IPS DF 6.9 (cell line): ENCODE measurements around the gene TIGD1.
A peak's percentile ranks its signal among the peaks of the same experiment; 100 is the strongest.
"Not testable (repeated sequence)": the region's sequence is repeated elsewhere in the genome, so short reads cannot be mapped to it uniquely, and the experiment has no call there.

ENCODE experiments used
- DNase-seq: peaks from one replicate; pipeline ENCODE4 v3.0.0-alpha.2; 2013; ENCODE audit warnings: low read depth, low spot score
- H3K27ac ChIP-seq: one replicate; pipeline ENCODE4 v1.5.1; 2013; ENCODE audit warnings: low read length, control low read depth
- H3K27me3 ChIP-seq: 2 replicates; pipeline ENCODE4 v1.6.1; 2013; ENCODE audit warnings: mild to moderate bottlenecking, low read length; ENCODE audit not compliant: control insufficient read depth, insufficient read depth
- H3K36me3 ChIP-seq: 2 replicates; pipeline ENCODE4 v1.6.1; 2013; ENCODE audit warnings: low read length; ENCODE audit not compliant: control insufficient read depth, insufficient read depth
- H3K4me1 ChIP-seq: 2 replicates; pipeline ENCODE4 v1.6.1; 2013; ENCODE audit warnings: low read length; ENCODE audit not compliant: control insufficient read depth, insufficient read depth
- H3K4me3 ChIP-seq: 2 replicates; pipeline ENCODE4 v1.5.1; 2013; ENCODE audit warnings: mild to moderate bottlenecking, low read length
- H3K9me3 ChIP-seq: 2 replicates; pipeline ENCODE4 v1.6.1; 2013; ENCODE audit warnings: low read length, inconsistent platforms; ENCODE audit not compliant: control insufficient read depth, insufficient read depth
- WGBS: extraction: QIAGEN DNeasy Blood & Tissue Kit; methylation state at CpG from one replicate; pipeline ENCODE4 v1.1.7; 2013; ENCODE audit warnings: mixed read lengths, missing lambda C conversion rate; ENCODE audit not compliant: insufficient read length, insufficient coverage; 5-methylcytosine and 5-hydroxymethylcytosine counted together

TIGD1 gene

GRCh38 chr2:232571026-232571474 is 20.7 kb upstream of the TIGD1 start:
- H3K36me3 ChIP-seq, result peaks cover 21% of the 10 kb centered on the region; the same call in 1 of the 2 replicates
- no CpG with 5 or more reads among the region's 7 CpGs for WGBS
- no peak overlapping the region for H3K27ac ChIP-seq
- H3K27me3 ChIP-seq, result no peaks in the 10 kb centered on the region
- no peaks in the 10 kb centered on the region for H3K4me1 ChIP-seq
- no peak overlapping the region for H3K4me3 ChIP-seq
- H3K9me3 ChIP-seq, result no peaks in the 10 kb centered on the region
- DNase-seq, result no peak

GRCh38 chr2:232570481-232570880 is 20.1 kb upstream of the TIGD1 start:
- H3K27me3 ChIP-seq, DNase-seq, H3K4me1 ChIP-seq, H3K9me3 ChIP-seq, H3K27ac ChIP-seq, H3K4me3 ChIP-seq: not testable (repeated sequence)
- peaks cover 21% of the 10 kb centered on the region; the same call in 1 of the 2 replicates for H3K36me3 ChIP-seq
- WGBS, result no CpG with 5 or more reads among the region's 6 CpGs

GRCh38 chr2:232569541-232569940 is 19.2 kb upstream of the TIGD1 start:
- WGBS, result no CpG with 5 or more reads among the region's 9 CpGs
- no peaks in the 10 kb centered on the region for H3K4me1 ChIP-seq
- no peak overlapping the region for H3K27ac ChIP-seq
- no peak overlapping the region; the same call in 1 of the 2 replicates for H3K4me3 ChIP-seq
- H3K27me3 ChIP-seq, result no peaks in the 10 kb centered on the region
- H3K9me3 ChIP-seq, result no peaks in the 10 kb centered on the region
- DNase-seq, result no peak
- H3K36me3 ChIP-seq, result peaks cover 25% of the 10 kb centered on the region; the same call in 1 of the 2 replicates

GRCh38 chr2:232568161-232568560 is 17.8 kb upstream of the TIGD1 start:
- no peaks in the 10 kb centered on the region for H3K9me3 ChIP-seq
- DNase-seq, result no peak
- peaks cover 22% of the 10 kb centered on the region; the same call in 1 of the 2 replicates for H3K36me3 ChIP-seq
- no peak overlapping the region for H3K4me3 ChIP-seq
- H3K4me1 ChIP-seq, result no peaks in the 10 kb centered on the region
- no CpG with 5 or more reads among the region's 5 CpGs for WGBS
- H3K27ac ChIP-seq, result no peak overlapping the region
- H3K27me3 ChIP-seq, result no peaks in the 10 kb centered on the region

- Histone ChIP-seq H3K9me3 (no peaks in the 10 kb centered on the region), H3K27ac (no peak overlapping the region), H3K27me3 (no peaks in the 10 kb centered on the region), H3K4me3 (no peak overlapping the region), H3K36me3 (peaks cover 22% of the 10 kb centered on the region; the same call in 1 of the 2 replicates), H3K4me1 (no peaks in the 10 kb centered on the region)
- DNase-seq, result no peak
Measured at GRCh38 chr2:232567721-232568120, 17.4 kb upstream of the TIGD1 start.

- no CpG with 5 or more reads among the region's 3 CpGs for WGBS
- DNase-seq, result no peak
- Histone ChIP-seq H3K36me3 (peaks cover 13% of the 10 kb centered on the region; the same call in 1 of the 2 replicates), H3K4me1 (no peaks in the 10 kb centered on the region), H3K9me3 (no peaks in the 10 kb centered on the region), H3K27me3 (no peaks in the 10 kb centered on the region), H3K27ac (no peak overlapping the region), H3K4me3 (no peak overlapping the region)
Measured at GRCh38 chr2:232563580-232563979, 13.2 kb upstream of the TIGD1 start.

GRCh38 chr2:232562515-232563151 is 12.3 kb upstream of the TIGD1 start:
- H3K9me3 ChIP-seq, result no peaks in the 10 kb centered on the region
- no peak overlapping the region for H3K4me3 ChIP-seq
- no peaks in the 10 kb centered on the region for H3K4me1 ChIP-seq
- H3K36me3 ChIP-seq, result peaks cover 11% of the 10 kb centered on the region; the same call in 1 of the 2 replicates
- WGBS, result no CpG with 5 or more reads among the region's 8 CpGs
- no peak overlapping the region for H3K27ac ChIP-seq
- no peaks in the 10 kb centered on the region for H3K27me3 ChIP-seq
- DNase-seq, result no peak

GRCh38 chr2:232556426-232556825 is 6.1 kb upstream of the TIGD1 start:
- H3K9me3 ChIP-seq, result no peaks in the 10 kb centered on the region
- H3K4me1 ChIP-seq, result no peaks in the 10 kb centered on the region
- H3K36me3 ChIP-seq, result peaks cover 8% of the 10 kb centered on the region; the same call in 1 of the 2 replicates
- no peaks in the 10 kb centered on the region for H3K27me3 ChIP-seq
- no peak overlapping the region for H3K4me3 ChIP-seq
- H3K27ac ChIP-seq, result no peak overlapping the region
- DNase-seq, result no peak
- WGBS, result no CpG with 5 or more reads among the region's 3 CpGs

- WGBS, result no CpG with 5 or more reads among the region's 4 CpGs
- H3K4me1 ChIP-seq, result no peaks in the 10 kb centered on the region
- H3K4me3 ChIP-seq, result no peak overlapping the region
- no peaks in the 10 kb centered on the region for H3K9me3 ChIP-seq
- no peaks in the 10 kb centered on the region; the same call in 1 of the 2 replicates for H3K36me3 ChIP-seq
- no peak overlapping the region for H3K27ac ChIP-seq
- no peaks in the 10 kb centered on the region for H3K27me3 ChIP-seq
- DNase-seq, result no peak
Measured at GRCh38 chr2:232551776-232552175, 1.4 kb upstream of the TIGD1 start.

GRCh38 chr2:232551250-232551638 is 887 bp upstream of the TIGD1 start:
- no CpG with 5 or more reads among the region's 7 CpGs for WGBS
- Histone ChIP-seq H3K4me3 (peak overlapping the region; percentile 82; the same call in 1 of the 2 replicates), H3K4me1 (no peaks in the 10 kb centered on the region), H3K36me3 (no peaks in the 10 kb centered on the region; the same call in 1 of the 2 replicates), H3K27me3 (no peaks in the 10 kb centered on the region), H3K27ac (no peak overlapping the region), H3K9me3 (no peaks in the 10 kb centered on the region)
- no peak for DNase-seq
